Measurements from ENCODE around the gene SNX8.
A peak's percentile ranks its signal among the peaks of the same experiment; 100 is the strongest.

Gene SNX8

DNA sequence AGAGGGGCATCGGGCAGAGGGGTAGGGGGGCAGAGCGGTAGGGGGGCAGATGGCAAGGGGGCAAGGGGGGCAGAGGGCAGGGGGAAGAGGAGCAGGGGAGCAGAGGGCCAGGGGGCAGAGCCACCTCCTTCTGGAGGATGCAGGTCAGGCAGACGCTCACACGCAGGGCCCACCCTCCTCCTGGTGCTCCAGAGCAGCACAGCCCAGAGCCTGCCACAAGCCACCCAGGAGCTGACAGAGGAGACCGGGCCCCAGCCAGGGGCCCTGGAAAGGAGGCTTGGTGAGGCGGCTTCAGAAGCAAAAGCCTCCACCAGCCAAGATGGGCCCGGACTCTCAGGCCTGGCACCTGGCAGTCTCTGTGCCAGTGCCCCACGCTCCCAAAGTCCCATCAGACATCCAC is 94.6 kb downstream of the SNX8 start:
- DNase-seq: no peak

DNA sequence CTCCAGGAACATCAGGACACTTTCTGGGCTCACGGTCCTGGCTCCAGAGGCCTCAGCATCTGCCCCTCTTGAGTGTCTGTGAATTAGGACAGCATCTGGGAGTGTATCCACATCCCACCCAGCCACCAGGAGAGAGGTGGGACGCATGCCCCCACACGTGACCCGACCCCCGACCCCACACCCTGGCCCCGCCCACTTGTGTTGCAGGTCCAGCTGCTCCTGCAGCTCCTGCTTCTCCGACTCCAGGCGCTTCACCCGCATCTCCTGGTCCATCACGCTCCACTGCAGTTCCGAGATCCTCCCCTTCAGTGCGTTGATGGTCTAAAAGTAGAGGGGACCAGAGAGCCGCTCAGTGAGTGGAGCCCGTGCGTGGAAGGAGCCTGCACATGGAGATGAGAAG is 95.1 kb downstream of the SNX8 start:
- no peak for DNase-seq

DNA sequence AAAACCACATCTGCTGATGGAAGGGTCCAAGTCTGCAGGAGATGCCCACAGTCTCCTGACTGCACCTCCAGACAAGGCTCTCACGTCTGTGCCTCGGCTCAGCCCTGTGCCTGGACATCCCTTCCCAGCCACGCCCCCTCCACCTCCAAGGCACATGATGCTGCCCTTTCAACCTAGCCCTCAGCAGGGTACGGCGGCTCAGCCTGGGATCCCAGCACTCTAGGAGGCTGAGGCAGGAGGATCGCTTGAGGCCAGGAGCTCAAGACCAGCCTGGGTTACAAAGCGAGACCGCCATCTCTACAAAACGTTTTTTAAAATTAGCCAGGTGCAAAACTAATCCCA is 95.8 kb downstream of the SNX8 start:
- DNase-seq: no peak

GRCh38 chr7:2217716-2218443 is 96.4 kb downstream of the SNX8 start:
- no peak for DNase-seq

- no peak for DNase-seq
Observed at GRCh38 chr7:2217206-2217605, 97.0 kb downstream of the SNX8 start.

DNA sequence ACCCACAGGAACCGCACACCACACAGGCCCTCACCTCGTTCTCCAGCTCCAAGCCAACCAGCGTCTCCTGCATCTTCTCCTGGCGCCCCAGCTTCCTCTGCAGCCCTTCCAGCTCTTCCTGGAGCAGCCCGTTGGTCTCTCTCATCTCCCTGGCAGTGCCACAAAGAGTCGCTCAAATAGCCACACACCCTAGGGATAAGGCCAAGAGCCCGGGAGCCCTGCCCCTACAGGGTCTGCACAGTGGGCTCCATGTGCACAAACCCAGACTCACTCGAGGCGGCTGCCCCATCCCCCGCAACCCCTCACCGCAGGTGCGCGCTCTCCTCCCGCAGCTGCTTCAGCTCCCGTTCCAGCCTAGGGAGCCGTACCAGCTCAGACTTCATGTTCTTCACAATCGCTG is 98.4 kb downstream of the SNX8 start:
- DNase-seq: no peak

DNA sequence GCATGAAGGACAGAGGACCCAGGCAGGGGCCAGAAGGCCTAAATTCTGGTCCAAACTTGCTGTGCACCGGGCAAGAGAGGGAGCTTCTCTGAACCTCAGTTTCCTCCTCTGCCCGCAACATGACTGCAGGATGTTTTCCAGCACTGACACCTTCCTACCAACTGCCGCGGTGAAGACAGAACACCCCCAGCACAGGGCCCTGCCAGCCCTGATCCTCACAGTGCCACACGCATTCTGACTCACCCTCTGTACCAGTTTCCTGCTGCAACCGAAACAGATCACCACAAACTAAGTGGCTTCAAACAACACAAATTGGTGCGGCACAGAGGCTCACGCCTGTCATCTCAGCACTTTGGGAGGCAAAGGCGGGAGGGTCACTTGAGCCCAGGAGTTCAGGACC is 99.6 kb downstream of the SNX8 start:
- DNase-seq: peak in 1 of 2 donors; percentile 22

DNA sequence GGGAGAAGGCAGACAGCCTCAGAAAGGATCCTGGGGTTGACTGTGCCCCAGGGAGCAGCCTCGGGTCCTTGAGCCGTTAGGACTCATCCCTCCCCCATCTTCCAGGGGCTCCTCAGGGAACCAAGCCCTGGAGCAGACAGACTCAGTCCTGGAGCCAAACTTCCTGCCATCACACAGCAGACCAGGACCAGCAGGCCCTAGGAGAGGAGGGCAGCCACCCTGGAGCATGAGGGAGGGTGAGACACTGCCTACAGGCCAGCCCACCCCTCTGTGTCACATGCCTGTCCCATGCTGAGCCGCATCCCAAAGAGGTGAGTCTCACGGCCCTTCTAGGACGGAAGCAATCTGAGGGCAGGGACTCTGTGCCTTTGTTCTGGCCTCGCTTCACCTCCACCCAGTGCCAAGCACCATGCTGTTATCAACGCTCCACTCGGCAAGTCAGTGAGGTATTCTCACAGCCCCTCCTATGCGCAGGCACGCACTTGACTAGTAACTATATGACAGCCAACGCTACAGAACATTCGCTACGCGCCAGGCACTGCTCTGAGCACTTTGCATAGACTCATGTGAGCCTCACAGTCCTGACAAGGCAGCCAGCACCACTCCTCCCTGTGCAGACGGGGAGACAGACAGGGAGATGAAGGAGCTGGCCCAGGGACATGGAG is 100.6 kb downstream of the SNX8 start:
- no peak for DNase-seq

DNA sequence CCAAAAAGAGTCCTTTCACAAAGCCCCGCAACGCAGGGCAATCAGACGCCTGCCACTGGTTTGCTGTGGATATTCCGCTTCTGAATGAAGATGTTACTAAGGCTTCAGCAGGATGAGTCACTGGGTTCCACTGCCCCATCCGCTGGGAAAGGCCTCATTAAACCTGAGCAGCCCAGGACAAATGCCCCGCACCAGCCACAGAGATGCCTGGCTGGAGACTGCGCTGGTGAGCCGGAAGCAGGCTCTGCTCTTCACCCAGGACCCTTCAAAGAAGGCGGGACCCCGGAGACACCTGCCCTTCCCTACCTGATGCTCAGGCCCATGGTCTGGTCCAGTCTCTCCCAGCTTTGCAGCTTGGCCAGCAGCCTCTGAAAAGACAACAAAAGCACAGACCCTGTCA is 101.3 kb downstream of the SNX8 start:
- DNase-seq: no peak

- no peak for DNase-seq
Observed at GRCh38 chr7:2211926-2212325, 102.3 kb downstream of the SNX8 start.

DNA sequence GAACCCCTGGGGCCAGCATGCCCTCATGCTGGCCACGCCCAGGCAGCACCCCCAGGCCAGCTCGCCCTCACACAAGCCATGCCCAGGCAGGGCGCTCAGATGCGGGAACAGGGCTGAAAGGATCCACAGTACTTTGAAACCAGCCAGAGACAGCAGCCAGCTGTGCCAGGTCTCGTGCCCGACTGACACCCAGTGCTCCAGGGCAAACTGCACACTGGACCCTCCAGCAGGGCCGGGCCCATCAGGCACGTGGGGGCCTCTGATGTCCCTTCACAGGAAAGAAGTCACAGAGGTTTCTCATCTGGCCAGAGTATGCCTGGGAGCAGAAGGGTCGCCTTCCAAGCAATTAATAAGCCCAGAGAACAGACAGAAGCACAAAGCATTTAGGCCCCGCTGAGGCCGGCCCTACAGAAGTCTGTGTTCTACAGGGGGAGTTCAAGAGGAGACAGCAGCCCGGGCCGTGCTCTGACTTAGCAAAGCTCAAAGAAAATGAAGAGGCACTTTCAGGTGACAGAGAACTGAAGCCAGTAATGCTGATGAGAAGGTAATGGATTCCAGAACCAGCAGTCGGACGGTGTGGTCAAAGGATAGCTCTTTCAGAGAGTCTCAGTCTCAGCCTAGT is 102.9 kb downstream of the SNX8 start:
- DNase-seq: no peak

GRCh38 chr7:2210551-2211258 is 103.5 kb downstream of the SNX8 start:
- no peak for DNase-seq

GRCh38 chr7:2209961-2210323 is 104.3 kb downstream of the SNX8 start:
- DNase-seq: no peak

GRCh38 chr7:2209146-2209960 is 104.9 kb downstream of the SNX8 start:
- peak; percentile 70 for DNase-seq

- no peak for DNase-seq
Observed at GRCh38 chr7:2208712-2209111, 105.5 kb downstream of the SNX8 start.

DNA sequence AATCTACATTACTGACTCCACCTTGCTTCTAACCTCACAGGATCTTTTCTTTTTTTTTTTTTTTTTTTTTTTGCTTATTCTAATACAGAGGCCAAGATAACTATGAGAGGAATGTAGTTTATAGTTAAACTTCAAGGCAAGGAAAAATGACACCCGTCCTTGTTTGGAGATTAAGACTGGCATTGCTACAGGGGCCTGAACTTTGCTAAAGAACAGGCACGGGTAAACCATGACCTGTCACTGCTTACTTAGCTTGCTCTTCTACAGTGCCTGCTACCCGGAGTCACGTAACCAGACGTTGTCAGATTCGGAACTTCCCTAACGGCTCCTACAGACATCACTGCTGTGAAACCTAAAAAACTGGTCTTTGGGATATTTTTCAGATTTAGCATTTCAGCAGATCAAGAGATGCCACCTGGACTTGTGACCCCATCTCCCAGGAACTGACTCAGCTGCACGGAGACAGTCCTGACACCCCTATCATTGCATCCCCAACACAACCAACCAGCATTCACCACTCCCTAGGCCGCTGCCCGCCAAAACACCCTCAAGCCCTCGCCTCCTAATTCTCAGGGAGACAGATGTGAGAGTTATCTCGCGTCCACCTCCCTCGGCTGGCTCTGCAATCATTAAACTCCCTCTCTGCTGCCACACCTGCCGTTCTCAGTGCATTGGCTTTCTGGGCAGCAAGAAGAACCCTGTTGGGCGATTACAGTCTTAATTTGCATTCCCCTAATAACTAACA is 109.0 kb downstream of the SNX8 start:
- no peak for DNase-seq

DNA sequence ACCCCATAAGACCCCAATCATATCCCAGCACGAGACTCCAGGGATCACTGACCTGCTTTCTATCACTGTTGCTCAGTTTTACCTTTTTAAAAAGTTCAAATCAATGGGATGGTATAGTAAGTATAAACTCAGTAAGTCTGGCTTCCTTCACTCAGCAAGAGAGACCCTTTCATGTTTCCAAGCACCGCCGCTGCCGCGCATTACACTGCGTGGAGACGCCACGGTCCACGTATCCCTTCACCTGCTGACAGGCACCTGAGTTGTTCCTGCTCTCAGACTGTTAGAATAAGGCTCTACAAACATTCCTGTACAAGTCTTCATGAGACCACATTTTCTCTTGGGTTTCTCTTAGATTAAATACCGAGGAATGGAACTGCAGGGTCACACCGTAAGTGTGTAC is 109.8 kb downstream of the SNX8 start:
- DNase-seq: no peak

- DNase-seq: no peak
Observed at GRCh38 chr7:2203766-2204300, 110.4 kb downstream of the SNX8 start.

- DNase-seq: no peak
Observed at GRCh38 chr7:2202901-2203765, 111.1 kb downstream of the SNX8 start.

- no peak for DNase-seq
Observed at GRCh38 chr7:2202361-2202761, 111.9 kb downstream of the SNX8 start.

Data from hippocampal formation (tissue), 2 donors.